ENCODE measurements around the gene MYOF. TPM values are rescaled to one million over a fixed set of nuclear protein-coding genes. Genes with fewer than 3 reads are reported as not detected.

MYOF gene
- total and polyA plus RNA-seq, 2 experiments from 2014 or later, result 101 to 261 TPM

DNA sequence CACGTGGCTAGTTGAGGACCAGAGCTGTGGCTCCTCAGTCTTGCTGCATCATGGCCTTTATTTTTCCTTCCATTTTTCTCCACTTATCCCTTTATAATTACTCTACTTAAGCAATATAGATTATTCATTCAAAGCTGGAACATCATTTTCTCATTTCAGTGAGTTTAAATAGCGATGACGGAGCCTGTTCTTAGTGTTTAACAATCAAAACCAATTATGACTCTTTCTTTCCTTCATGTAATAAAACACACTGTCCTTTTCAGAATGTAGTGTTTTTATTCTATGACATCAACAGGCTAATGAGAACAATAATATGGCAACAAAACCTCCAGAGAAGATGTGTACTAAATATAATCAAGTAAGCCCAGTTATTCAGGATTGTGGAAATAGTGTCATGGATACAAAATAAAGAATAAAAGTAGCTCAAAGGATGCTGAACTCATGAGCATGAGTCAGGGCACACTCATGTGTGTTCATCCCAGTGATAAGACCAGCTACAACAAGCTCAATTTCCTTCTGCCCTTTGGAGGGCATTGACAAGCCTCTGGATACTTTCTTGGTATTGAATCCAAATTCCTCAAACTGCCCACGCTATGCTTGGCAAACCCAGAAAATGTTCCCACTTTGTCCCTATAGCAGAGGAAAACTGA, 220.0 kb downstream of the MYOF start:
- Histone ChIP-seq H3F3A (ENCODE audit: insufficient read depth) (peaks cover 9% of the 10 kb centered on the region), H3K27ac (peak overlapping the region; percentile 48), H3K9me3 (ENCODE audit: low read depth) (no peaks in the 10 kb centered on the region), H2AFZ (no peak overlapping the region), H3K9ac (peak overlapping the region; percentile 8; the same call in 1 of the 2 replicates), H3K4me1 (ENCODE audit: insufficient read depth) (peaks cover 8% of the 10 kb centered on the region; the same call in 1 of the 2 replicates), H3K36me3 (ENCODE audit: low read depth) (no peaks in the 10 kb centered on the region), H3K4me2 (ENCODE audit: unreplicated experiment) (no peak overlapping the region), H4K20me1 (ENCODE audit: insufficient read depth) (no peaks in the 10 kb centered on the region), H3K9me2 (ENCODE audit: insufficient read depth) (no peaks in the 10 kb centered on the region), H3K27me3 (replicated peaks; ENCODE audit: insufficient read depth) (no peaks in the 10 kb centered on the region; the same call in 1 of the 2 replicates), H3K4me3 (no peak overlapping the region), H3K79me2 (ENCODE audit: insufficient read depth) (no peaks in the 10 kb centered on the region)
- in situ Hi-C loops (cut with MboI), result no loop called here
- no peak for TF ChIP-seq EZH2 (IDR thresholded peaks at IDR 0.05; ENCODE audit: insufficient read depth, poor library complexity, severe bottlenecking)
- TF ChIP-seq EZH2phosphoT487 (IDR thresholded peaks at IDR 0.05; ENCODE audit: insufficient read depth, low read depth), result no peak
- 17 to 19% methylated on average over 4 of the region's 4 CpGs for WGBS, 2 experiments (ENCODE audit: low coverage in 1 of 2, low lambda C conversion rate in 2 of 2, missing lambda C conversion rate in 2 of 2)
- peak; percentile 86 for DNase-seq

GRCh38 chr10:93261089-93261488, 221.0 kb downstream of the MYOF start:
- in situ Hi-C loops (cut with MboI), result no loop called here
- peaks cover 8% of the 10 kb centered on the region; the same call in 1 of the 2 replicates for H3K4me1 ChIP-seq (ENCODE audit: insufficient read depth)
- WGBS, 2 experiments (ENCODE audit: low coverage in 1 of 2, low lambda C conversion rate in 2 of 2, missing lambda C conversion rate in 2 of 2), result 84 to 95% methylated on average over 1 of the region's 1 CpG

GRCh38 chr10:93259126-93259525, 223.0 kb downstream of the MYOF start:
- Histone ChIP-seq H3K27ac (no peak overlapping the region), H3K27me3 (replicated peaks; ENCODE audit: insufficient read depth) (no peaks in the 10 kb centered on the region; the same call in 1 of the 2 replicates), H3K4me3 (no peak overlapping the region), H3K36me3 (ENCODE audit: low read depth) (no peaks in the 10 kb centered on the region), H3K9ac (no peak overlapping the region), H3F3A (ENCODE audit: insufficient read depth) (peaks cover 9% of the 10 kb centered on the region), H3K4me1 (ENCODE audit: insufficient read depth) (peaks cover 8% of the 10 kb centered on the region; the same call in 1 of the 2 replicates), H2AFZ (no peak overlapping the region), H3K79me2 (ENCODE audit: insufficient read depth) (no peaks in the 10 kb centered on the region), H4K20me1 (ENCODE audit: insufficient read depth) (no peaks in the 10 kb centered on the region), H3K9me3 (ENCODE audit: low read depth) (no peaks in the 10 kb centered on the region), H3K4me2 (ENCODE audit: unreplicated experiment) (no peak overlapping the region), H3K9me2 (ENCODE audit: insufficient read depth) (no peaks in the 10 kb centered on the region)
- 74 to 75% methylated on average over 5 of the region's 5 CpGs for WGBS, 2 experiments (ENCODE audit: low coverage in 1 of 2, low lambda C conversion rate in 2 of 2, missing lambda C conversion rate in 2 of 2)
- in situ Hi-C loops (cut with MboI), result no loop called here
- no peak for TF ChIP-seq EZH2phosphoT487 (IDR thresholded peaks at IDR 0.05; ENCODE audit: insufficient read depth, low read depth)
- DNase-seq, result peak; percentile 17

More at GRCh38 chr10:93261089-93261488, 221.0 kb downstream of the MYOF start:
- H3K4me3 ChIP-seq, result no peak overlapping the region
- no peaks in the 10 kb centered on the region; the same call in 1 of the 2 replicates for H3K27me3 ChIP-seq (replicated peaks; ENCODE audit: insufficient read depth)
- H3K27ac ChIP-seq, result no peak overlapping the region
- no peak overlapping the region for H3K9ac ChIP-seq
- no peak overlapping the region for H3K4me2 ChIP-seq (ENCODE audit: unreplicated experiment)
- H3K9me2 ChIP-seq (ENCODE audit: insufficient read depth), result no peaks in the 10 kb centered on the region
- H3K79me2 ChIP-seq (ENCODE audit: insufficient read depth), result no peaks in the 10 kb centered on the region
- no peaks in the 10 kb centered on the region for H4K20me1 ChIP-seq (ENCODE audit: insufficient read depth)
- no peaks in the 10 kb centered on the region for H3K9me3 ChIP-seq (ENCODE audit: low read depth)
- TF ChIP-seq EZH2phosphoT487 (IDR thresholded peaks at IDR 0.05; ENCODE audit: insufficient read depth, low read depth) (no peak), EZH2 (IDR thresholded peaks at IDR 0.05; ENCODE audit: insufficient read depth, poor library complexity, severe bottlenecking) (no peak)
- no peaks in the 10 kb centered on the region for H3K36me3 ChIP-seq (ENCODE audit: low read depth)
- no peak for DNase-seq
- no peak overlapping the region for H2AFZ ChIP-seq
- H3F3A ChIP-seq (ENCODE audit: insufficient read depth), result peaks cover 9% of the 10 kb centered on the region

Small RNAs within 50 kb of the gene (small RNA-seq; reads per million reads assigned to genes)
- gene RNA5SP323 (ENCODE audit: low read depth, low replicate concordance), result not detected

Other genes with a start within 250 kb of the MYOF start
- 21.5 and 32.4 TPM in 2 replicates for gene CEP55, start 14.3 kb upstream of the MYOF start, total RNA-seq (2014; rRNA removed; shearing (Covaris generic))
- 14.9 and 16.8 TPM in 2 replicates for gene CEP55, start 14.3 kb upstream of the MYOF start, polyA plus RNA-seq (2016; fragmentation: Nextera tagmentation; extraction: Ambion mirVana)
- gene FFAR4, start 84.3 kb upstream of the MYOF start, total RNA-seq (2014; rRNA removed; shearing (Covaris generic)), result not detected in 2 replicates
- gene FFAR4, start 84.3 kb upstream of the MYOF start, polyA plus RNA-seq (2016; fragmentation: Nextera tagmentation; extraction: Ambion mirVana), result not detected in 2 replicates
- 1.1 TPM in 1 of 2 replicates, not detected in the other for gene RBP4, start 118.9 kb upstream of the MYOF start, total RNA-seq (2014; rRNA removed; shearing (Covaris generic))
- 0.46 and 0.90 TPM in 2 replicates for gene RBP4, start 118.9 kb upstream of the MYOF start, polyA plus RNA-seq (2016; fragmentation: Nextera tagmentation; extraction: Ambion mirVana)
- not detected in 2 replicates for gene PDE6C, start 130.2 kb upstream of the MYOF start, total RNA-seq (2014; rRNA removed; shearing (Covaris generic))
- 0.08 TPM in 1 of 2 replicates, not detected in the other for gene PDE6C, start 130.2 kb upstream of the MYOF start, polyA plus RNA-seq (2016; fragmentation: Nextera tagmentation; extraction: Ambion mirVana)
- gene FRA10AC1, start 220.3 kb upstream of the MYOF start, total RNA-seq (2014; rRNA removed; shearing (Covaris generic)), result 7.6 and 17.1 TPM in 2 replicates
- 14.8 and 17.0 TPM in 2 replicates for gene FRA10AC1, start 220.3 kb upstream of the MYOF start, polyA plus RNA-seq (2016; fragmentation: Nextera tagmentation; extraction: Ambion mirVana)